AML-193 (cell line): ENCODE results near the gene HOXC10.

Experiments used
- DNase-seq, 2 experiments: peaks; one replicate each; lab custom pipeline; 2025; lab: John Stamatoyannopoulos, UW

HOXC10 gene

DNA sequence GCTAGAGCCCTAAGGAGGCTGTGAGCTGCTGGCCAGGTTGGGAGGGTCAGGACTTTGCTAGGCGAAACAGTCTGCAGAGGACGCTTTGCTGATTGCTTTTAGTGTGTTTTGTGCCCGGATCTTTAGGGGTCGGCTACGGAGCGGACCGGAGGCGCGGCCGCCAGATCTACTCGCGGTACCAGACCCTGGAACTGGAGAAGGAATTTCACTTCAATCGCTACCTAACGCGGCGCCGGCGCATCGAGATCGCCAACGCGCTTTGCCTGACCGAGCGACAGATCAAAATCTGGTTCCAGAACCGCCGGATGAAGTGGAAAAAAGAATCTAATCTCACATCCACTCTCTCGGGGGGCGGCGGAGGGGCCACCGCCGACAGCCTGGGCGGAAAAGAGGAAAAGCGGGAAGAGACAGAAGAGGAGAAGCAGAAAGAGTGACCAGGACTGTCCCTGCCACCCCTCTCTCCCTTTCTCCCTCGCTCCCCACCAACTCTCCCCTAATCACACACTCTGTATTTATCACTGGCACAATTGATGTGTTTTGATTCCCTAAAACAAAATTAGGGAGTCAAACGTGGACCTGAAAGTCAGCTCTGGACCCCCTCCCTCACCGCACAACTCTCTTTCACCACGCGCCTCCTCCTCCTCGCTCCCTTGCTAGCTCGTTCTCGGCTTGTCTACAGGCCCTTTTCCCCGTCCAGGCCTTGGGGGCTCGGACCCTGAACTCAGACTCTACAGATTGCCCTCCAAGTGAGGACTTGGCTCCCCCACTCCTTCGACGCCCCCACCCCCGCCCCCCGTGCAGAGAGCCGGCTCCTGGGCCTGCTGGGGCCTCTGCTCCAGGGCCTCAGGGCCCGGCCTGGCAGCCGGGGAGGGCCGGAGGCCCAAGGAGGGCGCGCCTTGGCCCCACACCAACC, 44.8 kb downstream of the HOXC10 start:
- no peak for DNase-seq

DNA sequence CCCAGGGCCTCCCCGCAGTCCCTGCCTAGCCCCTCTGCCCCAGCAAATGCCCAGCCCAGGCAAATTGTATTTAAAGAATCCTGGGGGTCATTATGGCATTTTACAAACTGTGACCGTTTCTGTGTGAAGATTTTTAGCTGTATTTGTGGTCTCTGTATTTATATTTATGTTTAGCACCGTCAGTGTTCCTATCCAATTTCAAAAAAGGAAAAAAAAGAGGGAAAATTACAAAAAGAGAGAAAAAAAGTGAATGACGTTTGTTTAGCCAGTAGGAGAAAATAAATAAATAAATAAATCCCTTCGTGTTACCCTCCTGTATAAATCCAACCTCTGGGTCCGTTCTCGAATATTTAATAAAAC, 45.5 kb downstream of the HOXC10 start:
- DNase-seq: no peak

DNA sequence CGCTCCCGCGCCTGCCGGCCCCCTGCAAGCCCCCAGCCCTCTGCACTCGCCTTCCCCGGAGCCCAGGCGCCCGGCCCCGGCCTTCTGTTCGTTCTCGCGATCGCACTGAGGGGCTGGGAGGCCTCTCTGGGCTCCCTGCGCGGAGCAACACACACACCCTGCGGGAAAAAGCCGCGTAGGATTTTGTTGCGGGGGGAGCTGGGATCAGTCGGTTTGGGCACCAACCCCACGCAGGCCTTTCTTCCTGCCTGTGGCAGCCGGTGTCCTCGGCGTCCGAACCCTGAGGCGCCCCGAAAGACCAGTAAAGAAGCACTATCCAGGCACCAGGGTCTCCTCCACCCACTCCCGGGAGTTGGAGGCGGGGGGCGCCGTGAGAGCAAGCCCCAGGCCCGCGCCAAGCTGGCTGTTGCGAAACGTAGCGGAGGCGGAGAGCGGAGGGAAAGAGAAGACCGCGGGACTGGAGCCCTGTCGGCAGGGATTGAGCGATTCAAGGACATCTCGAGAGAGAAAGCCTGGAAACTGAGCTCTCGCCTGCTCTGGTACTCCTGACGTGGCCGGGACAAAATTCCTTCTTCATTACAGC, 46.0 kb downstream of the HOXC10 start:
- DNase-seq: no peak

DNA sequence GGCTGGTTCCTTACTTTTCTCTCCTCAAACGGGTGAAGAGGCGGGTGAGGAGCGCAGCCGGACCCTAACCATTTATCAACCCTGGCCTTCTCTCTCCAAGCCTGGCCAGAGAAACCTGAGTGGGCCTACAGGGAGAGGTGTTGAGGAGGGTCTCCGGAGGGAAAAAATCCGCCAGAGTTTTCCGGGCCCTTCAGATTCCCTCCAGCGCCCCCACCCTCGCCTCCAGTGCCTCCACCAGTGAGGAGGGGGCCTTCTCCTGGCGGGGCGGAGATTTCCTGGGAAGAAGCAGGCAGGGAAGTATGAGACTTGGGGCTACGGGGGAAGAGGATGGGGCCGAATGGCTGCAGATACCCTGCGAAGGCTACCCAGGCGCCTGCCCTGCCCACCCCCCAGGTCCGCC, 46.5 kb downstream of the HOXC10 start:
- DNase-seq: no peak

DNA sequence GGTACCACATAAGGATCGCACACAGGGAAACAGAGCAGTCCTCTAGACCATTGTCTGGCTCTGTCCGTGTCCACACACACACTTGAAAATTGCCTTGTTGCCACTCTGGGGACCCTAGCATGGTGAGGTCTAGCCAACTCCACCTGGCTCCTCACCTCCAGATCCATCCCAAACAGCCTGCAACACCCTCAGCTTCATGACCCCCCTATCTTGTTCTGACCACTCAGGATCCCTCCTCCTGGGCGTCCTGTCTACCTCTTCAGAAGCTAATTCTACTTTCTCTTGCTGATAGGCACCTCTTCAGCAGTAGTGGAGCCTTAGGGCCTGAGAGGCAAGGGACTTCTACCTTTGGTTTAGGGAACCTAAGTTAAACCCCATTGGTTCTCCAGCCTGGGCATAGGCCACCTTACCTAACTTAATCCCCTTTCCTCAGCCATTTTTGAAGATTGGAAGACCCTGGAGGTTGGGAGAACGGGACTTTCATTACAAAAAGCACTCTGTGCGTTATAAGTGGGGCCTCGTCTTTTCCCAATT, 47.2 kb downstream of the HOXC10 start:
- DNase-seq: no peak

DNA sequence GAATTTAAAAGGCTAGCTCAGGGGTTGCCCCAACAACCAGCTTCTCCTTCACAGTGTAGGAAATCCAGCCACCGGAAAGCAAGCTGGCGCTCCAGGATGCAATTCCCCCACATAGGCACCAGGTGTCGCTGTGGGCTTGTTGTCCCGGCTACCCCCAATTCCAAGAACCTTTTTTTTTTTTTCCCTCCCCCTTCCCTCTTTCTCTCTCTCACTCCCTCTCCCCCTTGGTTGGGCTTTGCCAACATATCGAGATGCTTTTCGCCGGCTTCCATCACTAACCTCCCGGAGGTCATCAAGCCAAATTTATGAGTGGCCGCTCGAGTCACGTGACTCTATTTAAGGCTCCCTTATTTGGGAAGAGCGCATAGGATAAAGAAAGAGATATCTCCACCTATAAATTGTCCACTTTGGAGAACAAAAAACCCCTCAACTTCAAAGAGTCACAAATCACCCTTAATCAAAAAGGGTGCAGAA, 47.7 kb downstream of the HOXC10 start, which contains the start of gene HOXC5:
Gene HOXC5, plus strand, starts transcription at position 424 of the 474 bp plus-strand sequence. CDS start 73 bp downstream, outside the sequence.
- peak; percentile 54 to 76 for DNase-seq

DNA sequence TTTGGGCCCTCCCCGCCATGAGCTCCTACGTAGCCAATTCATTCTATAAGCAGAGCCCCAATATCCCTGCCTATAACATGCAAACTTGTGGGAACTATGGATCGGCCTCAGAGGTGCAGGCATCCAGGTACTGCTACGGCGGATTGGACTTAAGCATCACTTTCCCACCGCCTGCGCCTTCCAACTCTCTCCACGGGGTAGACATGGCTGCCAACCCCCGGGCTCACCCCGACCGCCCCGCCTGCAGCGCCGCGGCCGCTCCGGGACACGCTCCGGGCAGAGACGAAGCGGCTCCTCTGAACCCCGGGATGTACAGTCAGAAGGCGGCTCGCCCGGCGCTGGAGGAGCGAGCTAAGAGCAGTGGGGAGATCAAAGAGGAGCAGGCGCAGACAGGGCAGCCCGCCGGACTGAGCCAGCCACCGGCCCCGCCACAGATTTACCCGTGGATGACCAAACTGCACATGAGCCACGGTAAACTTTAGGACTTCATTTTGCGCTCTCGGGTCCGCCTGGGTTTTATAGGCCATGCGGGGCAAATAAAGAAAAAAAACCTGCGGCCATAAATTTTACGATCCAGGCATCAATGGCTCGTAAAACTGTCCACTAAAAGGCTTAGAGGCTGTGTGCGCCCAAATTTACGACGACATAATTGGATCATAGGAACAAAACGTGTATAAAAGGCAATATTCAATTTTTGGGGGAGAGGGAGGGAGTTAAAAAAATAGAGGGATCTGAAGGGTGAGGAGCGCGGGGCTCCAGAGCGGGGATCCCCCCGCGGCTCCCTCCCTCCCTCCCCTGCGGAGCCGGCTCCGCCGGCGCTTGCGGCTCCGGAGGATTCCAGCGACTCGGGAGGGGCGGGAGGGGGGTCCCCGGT, 48.4 kb downstream of the HOXC10 start:
- DNase-seq: no peak

DNA sequence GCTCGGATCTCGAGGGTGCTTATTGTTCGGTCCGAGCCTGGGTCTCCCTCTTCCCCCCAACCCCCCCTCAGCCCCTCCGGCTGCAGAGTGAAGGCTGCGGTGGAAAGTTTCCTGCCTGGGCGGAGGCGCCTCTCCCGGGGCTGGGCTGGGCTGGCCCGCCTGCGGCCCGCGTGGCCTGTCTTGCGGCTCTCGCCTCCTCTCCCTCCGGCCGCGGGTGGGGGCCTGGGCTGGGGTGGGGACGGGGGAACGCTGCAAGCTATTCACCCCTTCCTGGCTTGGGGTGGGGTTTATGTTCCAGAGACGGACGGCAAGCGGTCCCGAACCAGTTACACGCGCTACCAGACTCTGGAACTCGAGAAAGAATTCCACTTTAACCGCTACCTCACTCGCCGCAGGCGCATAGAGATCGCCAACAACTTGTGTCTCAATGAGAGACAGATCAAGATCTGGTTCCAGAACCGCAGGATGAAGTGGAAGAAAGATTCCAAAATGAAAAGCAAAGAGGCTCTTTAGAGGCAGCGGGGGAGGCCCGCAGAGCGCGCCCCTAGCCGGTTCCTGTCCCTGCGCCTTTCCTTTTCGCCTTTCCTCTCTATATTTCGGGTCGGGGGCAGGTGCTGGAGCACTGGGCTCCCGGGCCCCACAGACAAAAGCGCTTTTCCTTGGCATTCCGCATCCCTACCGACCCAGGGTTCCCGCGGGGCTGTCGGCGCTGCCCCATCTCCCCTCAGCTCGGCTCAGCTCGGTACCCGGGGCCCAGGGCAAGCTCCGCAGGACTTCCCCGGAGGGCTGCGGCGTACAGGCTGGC, 49.2 kb downstream of the HOXC10 start:
- DNase-seq: no peak

DNA sequence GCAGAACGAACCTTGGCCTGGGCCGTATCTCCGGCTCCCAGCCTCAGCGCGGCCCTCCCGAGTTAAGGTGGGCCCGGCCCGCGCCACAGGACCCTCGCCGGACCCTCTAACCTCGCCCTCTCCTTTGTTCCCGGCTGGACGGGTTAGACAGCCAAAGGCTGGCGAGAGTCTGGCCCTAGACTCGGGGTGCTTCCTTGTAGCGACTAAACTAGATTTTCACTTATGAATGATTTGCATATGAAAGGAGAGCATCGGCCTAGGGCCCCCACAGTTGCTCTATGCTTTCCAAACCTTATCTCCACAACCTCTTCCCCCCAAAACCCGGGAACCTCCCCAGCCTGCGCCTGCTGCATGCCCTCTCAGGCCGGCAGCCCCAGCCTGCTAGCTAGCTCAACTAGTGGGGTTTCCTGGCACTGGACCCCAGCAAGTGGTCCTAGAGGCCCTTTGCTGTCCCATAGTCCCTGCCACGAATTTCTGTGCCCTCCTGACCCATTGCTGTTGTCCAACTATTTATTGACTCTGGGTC, 49.9 kb downstream of the HOXC10 start:
- DNase-seq: no peak

DNA sequence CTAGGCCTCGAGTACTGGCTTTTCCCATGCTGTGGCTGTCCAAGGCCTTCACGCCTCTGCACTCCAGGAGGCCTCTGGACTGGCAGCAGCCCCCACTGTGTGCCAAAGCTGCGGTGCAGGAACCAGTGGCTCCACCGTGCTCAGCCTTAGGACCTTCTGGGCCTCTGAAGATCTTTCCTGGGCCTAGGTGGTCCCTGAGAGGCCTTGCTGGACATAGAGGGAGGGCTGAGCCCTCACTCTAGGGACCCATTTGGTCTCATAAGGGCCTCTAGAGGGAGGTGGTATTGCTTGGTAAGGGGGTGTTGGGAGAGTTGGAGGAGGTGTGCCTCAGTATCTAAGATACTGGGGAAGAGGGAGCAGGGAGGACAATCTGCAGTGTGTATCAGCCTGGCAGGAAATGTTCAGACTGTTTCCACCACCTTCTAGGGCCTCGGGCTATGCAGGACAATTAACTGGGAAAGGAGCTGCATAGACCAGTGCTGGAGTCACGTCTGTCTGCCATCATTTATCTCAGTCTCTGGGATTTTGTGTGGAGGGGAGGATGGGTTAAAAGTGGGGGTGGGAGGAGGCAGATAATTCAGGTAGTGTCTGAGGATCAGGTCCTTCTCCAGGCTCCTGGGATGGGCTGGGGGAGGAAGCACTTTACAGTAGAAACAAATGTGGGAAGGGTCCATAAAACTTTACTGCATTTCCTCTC, 50.8 kb downstream of the HOXC10 start:
- DNase-seq: no peak

DNA sequence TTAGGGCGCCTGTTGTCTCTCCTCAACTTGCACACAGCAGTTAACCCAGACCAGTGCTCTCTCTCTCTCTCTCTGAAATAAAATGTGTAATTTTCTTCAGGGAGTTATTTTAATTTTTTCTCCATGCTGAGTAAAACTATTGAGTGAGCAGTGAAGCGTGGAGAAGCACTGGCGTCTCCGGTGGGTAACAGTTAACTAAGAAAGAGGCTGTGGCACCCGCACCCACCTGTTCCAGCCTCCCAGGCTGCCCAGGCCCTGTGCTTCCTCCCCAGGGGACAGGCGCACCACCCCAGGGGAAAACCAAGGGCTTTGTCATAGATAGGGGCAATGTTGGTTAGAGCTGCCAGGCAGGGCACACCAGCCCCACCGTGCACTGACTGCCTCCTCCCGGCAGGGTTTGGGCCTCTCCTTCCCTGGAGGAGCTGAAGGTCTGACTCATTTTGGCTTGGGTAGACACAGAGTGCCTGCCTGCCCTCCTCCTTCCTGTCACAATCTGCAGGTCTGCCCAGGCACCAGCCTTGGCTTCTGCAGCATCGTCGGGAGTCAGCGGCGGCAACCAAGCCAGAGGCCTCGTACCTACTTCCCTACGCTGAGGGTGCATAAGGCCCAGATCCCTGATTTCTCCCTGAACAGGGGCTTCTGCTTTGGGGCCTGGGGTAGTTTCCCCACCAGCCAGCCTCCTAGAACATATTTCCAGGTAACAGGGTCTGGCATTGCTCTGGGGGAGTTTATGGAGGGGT, 51.8 kb downstream of the HOXC10 start:
- DNase-seq: peak in 1 of 2 experiments; percentile 13

DNA sequence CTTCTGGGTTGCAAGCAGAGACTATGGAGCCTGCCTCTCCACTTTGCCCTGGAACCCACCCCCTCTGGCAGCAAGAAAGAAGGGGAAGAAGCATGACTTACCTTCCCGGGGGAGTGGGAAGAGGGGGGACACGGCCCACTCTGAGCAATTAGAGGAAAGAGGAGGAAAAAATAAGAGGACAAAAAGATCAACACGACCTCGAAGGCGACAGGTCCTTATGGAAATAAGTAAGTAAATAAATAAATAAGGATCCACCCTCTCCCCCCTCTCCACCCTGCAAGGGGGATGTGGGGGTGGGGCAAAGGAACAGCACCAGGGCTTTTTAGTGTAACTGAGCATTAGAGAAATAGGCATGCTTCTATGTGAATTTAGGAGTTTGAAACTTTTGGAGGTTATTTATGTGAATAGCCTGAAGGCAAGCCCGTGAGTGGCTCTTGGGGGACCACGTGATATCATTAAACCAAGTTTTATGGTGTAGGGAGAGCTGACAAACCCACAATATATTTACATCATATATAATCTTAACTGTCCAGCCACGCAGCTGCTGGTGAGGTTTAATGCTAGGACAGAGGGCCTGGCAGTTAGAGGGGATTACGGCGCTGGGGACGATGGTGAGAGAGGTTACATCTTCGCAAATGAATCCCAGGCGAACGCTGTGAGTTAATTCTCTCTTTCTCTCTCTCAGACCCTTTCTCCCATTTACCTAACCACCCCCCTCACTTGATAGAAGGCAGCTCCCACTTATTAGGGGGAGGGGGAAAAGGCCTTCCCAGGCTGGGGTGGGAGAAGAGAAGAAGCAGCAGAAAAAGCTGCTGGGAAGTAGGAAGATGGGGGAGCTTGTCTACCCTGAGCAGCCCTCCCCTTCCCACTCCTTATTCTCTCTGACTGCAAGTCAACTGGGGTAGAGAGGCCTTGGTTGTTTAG, 52.7 kb downstream of the HOXC10 start:
- DNase-seq: no peak

DNA sequence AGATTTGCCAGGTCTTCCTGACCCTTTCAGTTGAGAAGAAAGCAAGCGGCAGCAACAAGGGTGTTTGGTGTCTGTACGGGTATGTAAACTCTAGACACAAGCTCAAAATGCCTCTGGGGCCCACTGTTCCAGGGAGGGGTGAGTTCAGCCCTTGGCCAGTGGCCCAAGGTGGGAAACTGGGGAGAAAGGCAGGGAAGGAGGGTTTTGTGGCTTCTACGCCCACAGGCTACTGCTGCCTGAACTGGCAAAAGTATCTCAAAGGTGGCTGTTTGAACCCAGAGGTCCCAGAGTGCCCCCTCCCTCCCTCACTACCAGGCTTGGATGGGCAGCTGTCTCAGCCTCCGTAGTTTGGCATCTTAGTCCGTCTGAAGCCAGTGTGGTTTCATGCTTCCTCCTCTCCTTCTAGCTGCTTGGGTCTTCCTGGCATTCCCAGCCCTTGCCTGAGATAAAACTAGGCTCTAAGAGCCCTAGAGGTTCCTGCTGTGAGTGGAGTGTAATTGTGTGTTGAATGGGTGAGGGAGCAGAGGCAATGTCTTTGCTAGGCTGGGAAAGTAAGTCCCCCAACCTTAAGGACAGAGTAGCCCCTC, 53.4 kb downstream of the HOXC10 start:
- no peak for DNase-seq

DNA sequence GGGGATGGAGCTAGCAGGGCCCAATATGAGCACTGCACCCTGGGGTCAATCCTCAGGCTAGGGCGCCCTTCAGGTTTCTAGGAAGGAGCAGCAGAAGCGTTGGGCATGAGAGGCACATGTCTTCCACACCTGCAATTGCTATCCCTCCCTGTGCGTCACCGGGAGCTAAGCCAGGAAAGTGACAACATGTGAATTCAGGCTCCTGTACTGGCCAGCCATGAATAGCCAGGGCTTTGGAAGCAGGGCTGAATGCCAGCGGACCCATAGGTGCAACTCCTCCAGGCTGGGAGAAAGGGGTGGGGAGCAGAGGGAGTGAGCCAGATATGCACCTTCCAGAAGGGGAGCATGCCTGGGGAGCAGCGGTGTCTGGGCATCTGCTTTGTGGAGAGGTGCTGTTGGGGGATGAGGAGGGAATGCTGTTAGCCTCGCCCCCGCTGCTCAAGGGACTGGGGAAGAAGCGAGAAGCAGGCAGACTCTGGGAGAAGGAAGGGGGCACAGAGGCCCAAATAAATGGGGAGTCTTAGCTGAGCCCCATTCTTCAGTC, 54.0 kb downstream of the HOXC10 start:
- DNase-seq: no peak

DNA sequence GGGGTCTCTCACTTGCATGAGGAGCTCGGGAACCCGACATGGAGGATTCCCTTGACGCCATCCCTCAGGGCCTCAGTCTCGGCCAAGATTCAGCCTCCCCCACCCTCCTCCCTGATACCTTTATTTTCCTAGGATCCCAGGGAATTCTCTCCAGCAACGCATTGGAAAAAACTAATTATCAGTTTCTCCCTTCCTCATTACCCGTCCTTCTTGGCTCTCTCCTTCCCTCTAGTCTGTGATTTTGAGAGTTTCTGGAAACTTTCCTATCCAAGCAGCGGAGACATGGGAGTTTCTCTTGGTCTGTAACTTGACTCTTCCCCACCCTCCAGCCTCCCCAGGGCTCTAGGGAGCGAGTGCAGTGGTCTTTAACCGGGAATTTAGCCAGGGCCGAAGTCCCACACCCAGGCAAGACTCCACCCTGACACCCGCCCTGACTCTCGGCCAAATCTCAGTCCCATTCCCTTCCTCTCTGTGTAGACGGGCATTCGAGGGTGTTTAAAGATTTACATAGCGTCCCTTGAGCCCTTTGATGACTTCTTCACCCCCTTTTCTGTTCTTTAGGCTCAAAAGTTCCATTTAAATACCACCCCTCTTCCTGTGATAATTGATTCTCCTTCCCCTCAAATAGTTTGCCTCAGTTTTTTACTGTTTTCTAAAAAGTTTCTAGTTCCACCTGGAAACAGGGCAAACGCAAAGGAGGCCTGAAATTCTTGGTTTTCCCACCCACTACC, 54.6 kb downstream of the HOXC10 start:
- DNase-seq: no peak
